ENCODE results near the gene PARN.

- TF ChIP-seq CTCF (IDR thresholded peaks at IDR 0.05) (no peak), POLR2AphosphoS5 (IDR thresholded peaks at IDR 0.05) (no peak), POLR2A (IDR thresholded peaks at IDR 0.05) (no peak)
Measured at GRCh38 chr16:14668556-14669223, 38.6 kb upstream of the PARN start.

Measured in sigmoid colon (tissue), 4 donors.